ENCODE measurements around the gene AKT3.

Gene AKT3

GRCh38 chr1:243499711-243500110, 350.3 kb downstream of the AKT3 start:
- no peak for DNase-seq

- DNase-seq = no peak
Measured at GRCh38 chr1:243499248-243499647, 350.8 kb downstream of the AKT3 start.

GRCh38 chr1:243497939-243498681, 351.9 kb downstream of the AKT3 start:
- DNase-seq = no peak

GRCh38 chr1:243496806-243497205, 353.2 kb downstream of the AKT3 start:
- no peak for DNase-seq

GRCh38 chr1:243496187-243496646, 353.8 kb downstream of the AKT3 start:
- DNase-seq = no peak

- no peak for DNase-seq
Measured at GRCh38 chr1:243495442-243496186, 354.4 kb downstream of the AKT3 start.

- DNase-seq = no peak
Measured at GRCh38 chr1:243494741-243495431, 355.2 kb downstream of the AKT3 start.

GRCh38 chr1:243493156-243494129, 356.6 kb downstream of the AKT3 start:
- no peak for DNase-seq

- no peak for DNase-seq
Measured at GRCh38 chr1:243490748-243491686, 359.0 kb downstream of the AKT3 start.

- DNase-seq = no peak
Measured at GRCh38 chr1:243489681-243490546, 360.1 kb downstream of the AKT3 start.

- no peak for DNase-seq
Measured at GRCh38 chr1:243489158-243489527, 360.9 kb downstream of the AKT3 start.

- DNase-seq = no peak
Measured at GRCh38 chr1:243488459-243489157, 361.4 kb downstream of the AKT3 start.

GRCh38 chr1:243487649-243488227, 362.3 kb downstream of the AKT3 start:
- DNase-seq = no peak

- no peak for DNase-seq
Measured at GRCh38 chr1:243487036-243487648, 362.9 kb downstream of the AKT3 start.

- no peak for DNase-seq
Measured at GRCh38 chr1:243483952-243484351, 366.1 kb downstream of the AKT3 start.

GRCh38 chr1:243483071-243483771, 366.8 kb downstream of the AKT3 start:
- no peak for DNase-seq

- DNase-seq = no peak
Measured at GRCh38 chr1:243482141-243483022, 367.7 kb downstream of the AKT3 start.
